Measurements from ENCODE around the gene XPR1. TPM values are rescaled to one million over a fixed set of nuclear protein-coding genes. Genes with fewer than 3 reads are reported as not detected.

The XPR1 gene
- total and polyA plus RNA-seq, 2 of the 8 experiments (the other 6 are each of a cell fraction or from before 2014, with no cell fraction given) = 28.6 to 43.9 TPM

- Histone ChIP-seq H3K18ac (ENCODE audit: extremely low read depth, low read length) (no peak overlapping the region), H2BK12ac (ENCODE audit: low read depth, low read length) (no peak overlapping the region), H2BK20ac (ENCODE audit: low read length) (no peak overlapping the region), H2BK120ac (replicated peaks; ENCODE audit: low read depth, low read length) (no peak overlapping the region), H3K27ac (ENCODE audit: low read depth, low read length) (no peak overlapping the region), H3K27me3 (replicated peaks in 1 of 4; ENCODE audit: control insufficient read depth in 3 of 4, extremely low read depth in 1 of 4, insufficient read depth in 3 of 4, low read length in 3 of 4) (no peaks in the 10 kb centered on the region), H4K20me1 (replicated peaks in 1 of 2; ENCODE audit: control insufficient read depth in 1 of 2, insufficient read depth in 2 of 2, low read length in 2 of 2) (peaks cover 0 to 6% of the 10 kb centered on the region in 2 experiments), H2AFZ (ENCODE audit: low read length) (no peak overlapping the region), H3K4me1 (replicated peaks in 1 of 4; ENCODE audit: control insufficient read depth in 3 of 4, insufficient read depth in 4 of 4, low read length in 3 of 4) (peaks cover 0 to 7% (median 2%) of the 10 kb centered on the region in 4 experiments; a peak in 3 of 7 replicates), H3K79me1 (ENCODE audit: low read depth, low read length) (no peaks in the 10 kb centered on the region), H2AK5ac (ENCODE audit: low read depth, low read length) (no peak overlapping the region), H3K9me3 (ENCODE audit: insufficient read depth in 2 of 2, low read depth in 1 of 2, low read length in 1 of 2) (no peaks in the 10 kb centered on the region), H3K4me2 (ENCODE audit: insufficient read depth in 1 of 2, low read depth in 2 of 2, low read length in 2 of 2) (no peak overlapping the region), H3K56ac (replicated peaks; ENCODE audit: insufficient read length, low read depth, low read length) (no peak overlapping the region), H3K4me3 (ENCODE audit: extremely low read depth in 1 of 4, insufficient read depth in 2 of 4, low read depth in 3 of 4, low read length in 4 of 4) (no peak overlapping the region), H3K23me2 (ENCODE audit: low read depth, low read length) (no peaks in the 10 kb centered on the region), H3K9ac (replicated peaks in 1 of 4; ENCODE audit: extremely low read depth in 1 of 4, low read depth in 3 of 4, low read length in 3 of 4) (no peak overlapping the region), H3K4ac (replicated peaks; ENCODE audit: insufficient read length, low read depth, low read length) (no peak overlapping the region), H4K91ac (replicated peaks; ENCODE audit: insufficient read length, low read length) (no peak overlapping the region), H3K36me3 (ENCODE audit: control insufficient read depth in 2 of 4, insufficient read depth in 4 of 4, low read length in 3 of 4) (no peaks in the 10 kb centered on the region), H2BK15ac (ENCODE audit: low read length) (no peak overlapping the region; the same call in 1 of the 2 replicates), H3K14ac (ENCODE audit: insufficient read length) (no peak overlapping the region), H4K5ac (ENCODE audit: insufficient read length, low read depth, low read length) (no peak overlapping the region), H2BK5ac (ENCODE audit: low read depth, low read length) (no peak overlapping the region), H3K23ac (ENCODE audit: insufficient read length) (no peak overlapping the region), H4K8ac (ENCODE audit: extremely low read depth, insufficient read depth, low read length) (no peak overlapping the region), H3K79me2 (ENCODE audit: control insufficient read depth in 1 of 2, insufficient read depth in 2 of 2, low read length in 2 of 2) (no peaks in the 10 kb centered on the region)
- DNase-seq (ENCODE audit: low read depth in 1 of 2, low spot score in 2 of 2) = no peak
- WGBS, 2 experiments (ENCODE audit: extremely low coverage in 1 of 2, insufficient coverage in 1 of 2, insufficient read length in 1 of 2, insufficient replicate concordance in 2 of 2, low coverage in 1 of 2, low lambda C conversion rate in 2 of 2, missing lambda C conversion rate in 1 of 2) = 91% methylated on average over 6 of the region's 9 CpGs; no CpG with 5 or more reads in 1 of the 2 experiments
- no peak for FAIRE-seq
- POLR2A ChIA-PET (ENCODE audit: partially characterized antibody) = interaction anchor here (0.7 to 1.3 kb wide), 4 partner anchors 8 to 149 kb away, joined by 3 to 6 read pairs (median 4); partner anchors contain the start of gene IER5
- no peak for TF ChIP-seq CBX5 (IDR thresholded peaks at IDR 0.05; ENCODE audit: low read depth, low read length)
- no peak for TF ChIP-seq EP300 (IDR thresholded peaks at IDR 0.05; ENCODE audit: borderline replicate concordance in 1 of 2, low read depth in 2 of 2, low read length in 2 of 2)
- no peak for TF ChIP-seq HDAC6 (IDR thresholded peaks at IDR 0.05; ENCODE audit: low read depth, low read length)
- no peak for TF ChIP-seq JUND (IDR thresholded peaks at IDR 0.05; ENCODE audit: low read length)
- TF ChIP-seq RAD21 (IDR thresholded peaks at IDR 0.05 in 1 of 2, conservative IDR thresholded peaks at IDR 0.05 in 1 of 2; ENCODE audit: low read depth in 2 of 2, low read length in 2 of 2) = no peak
- TF ChIP-seq KDM1A (IDR thresholded peaks at IDR 0.05; ENCODE audit: borderline replicate concordance, low read length) = no peak
- no peak for TF ChIP-seq JUN (IDR thresholded peaks at IDR 0.05; ENCODE audit: low read depth, low read length)
- TF ChIP-seq MAX (IDR thresholded peaks at IDR 0.05) = no peak
- no peak for TF ChIP-seq CTBP2 (IDR thresholded peaks at IDR 0.05; ENCODE audit: borderline replicate concordance, insufficient read depth, insufficient read length, low read length)
- CTCF ChIA-PET (ENCODE audit: partially characterized antibody) = interaction anchor here (0.9 to 2.8 kb wide), 7 partner anchors 10 to 646 kb away, joined by 3 to 9 read pairs (median 3); no protein-coding TSS in a partner anchor
These were observed 307.4 kb downstream of the XPR1 start for GRCh38 chr1:180939073-180939710.

Measured in H1 (cell line).